H1 (cell line): ENCODE data around the gene NUMB.

Experiments used
- CTBP2 ChIP-seq: IDR thresholded peaks from 2 replicates; pipeline ENCODE4 v1.7.0; 2011; ENCODE audit warnings: borderline replicate concordance, mild to moderate bottlenecking, moderate library complexity, mixed read lengths, low read length; ENCODE audit not compliant: insufficient read depth, insufficient read length
- CTCF ChIP-seq, 3 experiments: IDR thresholded peaks; 1 replicate in 2 of 3; 2 replicates in 1 of 3; pipeline versions ENCODE4 v1.5.1 to v1.6.1; 2011; ENCODE audit warnings: low read length in 3 of 3, mild to moderate bottlenecking in 3 of 3, inconsistent platforms in 2 of 3, low read depth in 1 of 3, moderate library complexity in 1 of 3; ENCODE audit not compliant: insufficient read depth in 1 of 3; ENCODE audit errors: control extremely low read depth in 1 of 3
- EZH2 ChIP-seq: fragments of 200-600 bp; sonication (generic); IDR thresholded peaks from 2 replicates; pipeline ENCODE4 v1.7.1; 2012; ENCODE audit warnings: low read depth, mild to moderate bottlenecking, moderate library complexity, low read length, inconsistent platforms; ENCODE audit not compliant: severe bottlenecking
- GABPA ChIP-seq: IDR thresholded peaks from 2 replicates; pipeline ENCODE4 v1.6.1; 2011; ENCODE audit warnings: mild to moderate bottlenecking, low read length, moderate library complexity, borderline replicate concordance; ENCODE audit not compliant: insufficient read depth
- KDM1A ChIP-seq: fragments of 200-600, 300-600 bp; sonication (generic); IDR thresholded peaks from 2 replicates; pipeline ENCODE4 v1.7.1; 2016; ENCODE audit warnings: mild to moderate bottlenecking, low read length, borderline replicate concordance
- KDM5A ChIP-seq: fragments of 200-600 bp; IDR thresholded peaks from 2 replicates; pipeline ENCODE4 v1.7.1; 2012; ENCODE audit warnings: mild to moderate bottlenecking, low read length, inconsistent platforms, mixed read lengths
- POLR2A ChIP-seq, 2 experiments: IDR thresholded peaks; 1 replicate in 1 of 2; 2 replicates in 1 of 2; pipeline ENCODE4 v1.6.1; 2011; ENCODE audit warnings: low read depth in 2 of 2, low read length in 2 of 2, mild to moderate bottlenecking in 2 of 2; ENCODE audit errors: control extremely low read depth in 1 of 2
- POLR2AphosphoS5 ChIP-seq: IDR thresholded peaks from 2 replicates; pipeline ENCODE4 v1.6.1; 2011; ENCODE audit warnings: low read depth, low read length
- RXRA ChIP-seq: IDR thresholded peaks from 2 replicates; pipeline ENCODE4 v1.6.1; 2011; ENCODE audit warnings: low read depth, mild to moderate bottlenecking, low read length, moderate library complexity; ENCODE audit not compliant: insufficient read depth
- SP1 ChIP-seq: IDR thresholded peaks from 2 replicates; pipeline ENCODE4 v1.6.1; 2011; ENCODE audit warnings: low read depth, low read length

GRCh38 chr14:73312687-73313086, 145.7 kb downstream of the NUMB start:
- no peak for TF ChIP-seq SP1
- TF ChIP-seq RXRA = no peak
- TF ChIP-seq CTCF (IDR thresholded peaks at IDR 0.05; ENCODE audit: control extremely low read depth in 1 of 3, insufficient read depth in 1 of 3, low read depth in 1 of 3, low read length in 3 of 3) = no peak
- no peak for TF ChIP-seq KDM5A
- no peak for TF ChIP-seq GABPA
- TF ChIP-seq KDM1A = no peak
- TF ChIP-seq POLR2AphosphoS5 = no peak
- TF ChIP-seq CTBP2 = no peak
- no peak for TF ChIP-seq POLR2A (IDR thresholded peaks at IDR 0.05; ENCODE audit: control extremely low read depth in 1 of 2, low read depth in 2 of 2, low read length in 2 of 2)
- TF ChIP-seq EZH2 = no peak
